ENCODE results near the gene ADGRL3.
"Not testable (repeated sequence)": the region's sequence is repeated elsewhere in the genome, so short reads cannot be mapped to it uniquely, and the experiment has no call there.

ADGRL3 gene

GRCh38 chr4:61727286-61727685, 527.2 kb downstream of the ADGRL3 start:
- WGBS, 2 experiments (ENCODE audit: insufficient coverage in 2 of 2): 80 to 83% methylated on average over 2 of the region's 2 CpGs
- H3K4me3 ChIP-seq (ENCODE audit: extremely low read depth, insufficient read depth, low read length, poor library complexity, severe bottlenecking): no peak overlapping the region
- no peaks in the 10 kb centered on the region for H3K9me3 ChIP-seq (ENCODE audit: control insufficient read depth, low read length)
- no peaks in the 10 kb centered on the region for H3K36me3 ChIP-seq (ENCODE audit: control insufficient read depth, insufficient read depth, low read length)
- H3K4me1 ChIP-seq (ENCODE audit: control insufficient read depth, insufficient read depth, low read length, poor library complexity, severe bottlenecking): no peaks in the 10 kb centered on the region
- no peak overlapping the region for H3K27ac ChIP-seq (ENCODE audit: low read depth, low read length, severe bottlenecking)

- H3K27ac ChIP-seq (ENCODE audit: low read depth, low read length, severe bottlenecking): no peak overlapping the region
- no CpG with 5 or more reads among the region's 2 CpGs for WGBS, 2 experiments (ENCODE audit: insufficient coverage in 2 of 2)
- H3K4me1 ChIP-seq (ENCODE audit: control insufficient read depth, insufficient read depth, low read length, poor library complexity, severe bottlenecking): no peaks in the 10 kb centered on the region
- peaks cover 7% of the 10 kb centered on the region for H3K36me3 ChIP-seq (ENCODE audit: control insufficient read depth, insufficient read depth, low read length)
- no peaks in the 10 kb centered on the region for H3K9me3 ChIP-seq (ENCODE audit: control insufficient read depth, low read length)
- no peak overlapping the region for H3K4me3 ChIP-seq (ENCODE audit: extremely low read depth, insufficient read depth, low read length, poor library complexity, severe bottlenecking)
These were observed 534.3 kb downstream of the ADGRL3 start for GRCh38 chr4:61734409-61734808.

GRCh38 chr4:61739887-61740286, 539.8 kb downstream of the ADGRL3 start:
- Histone ChIP-seq H3K4me3 (ENCODE audit: extremely low read depth, insufficient read depth, low read length, poor library complexity, severe bottlenecking) (no peak overlapping the region), H3K36me3 (ENCODE audit: control insufficient read depth, insufficient read depth, low read length) (no peaks in the 10 kb centered on the region), H3K27ac (ENCODE audit: low read depth, low read length, severe bottlenecking) (no peak overlapping the region), H3K9me3 (ENCODE audit: control insufficient read depth, low read length) (peaks cover 4% of the 10 kb centered on the region), H3K4me1 (ENCODE audit: control insufficient read depth, insufficient read depth, low read length, poor library complexity, severe bottlenecking) (no peaks in the 10 kb centered on the region)

GRCh38 chr4:61740886-61741285, 540.8 kb downstream of the ADGRL3 start:
- H3K4me1 ChIP-seq (ENCODE audit: control insufficient read depth, insufficient read depth, low read length, poor library complexity, severe bottlenecking): no peaks in the 10 kb centered on the region
- WGBS, 2 experiments (ENCODE audit: insufficient coverage in 2 of 2): 60% methylated on average over 1 of the region's 4 CpGs; no CpG with 5 or more reads in 1 of the 2 experiments
- H3K36me3 ChIP-seq (ENCODE audit: control insufficient read depth, insufficient read depth, low read length): no peaks in the 10 kb centered on the region
- H3K9me3 ChIP-seq (ENCODE audit: control insufficient read depth, low read length): peaks cover 4% of the 10 kb centered on the region
- no peak overlapping the region for H3K4me3 ChIP-seq (ENCODE audit: extremely low read depth, insufficient read depth, low read length, poor library complexity, severe bottlenecking)
- no peak overlapping the region for H3K27ac ChIP-seq (ENCODE audit: low read depth, low read length, severe bottlenecking)

- Histone ChIP-seq H3K27ac (ENCODE audit: low read depth, low read length, severe bottlenecking) (no peak overlapping the region), H3K9me3 (ENCODE audit: control insufficient read depth, low read length) (peaks cover 4% of the 10 kb centered on the region), H3K36me3 (ENCODE audit: control insufficient read depth, insufficient read depth, low read length) (no peaks in the 10 kb centered on the region), H3K4me1 (ENCODE audit: control insufficient read depth, insufficient read depth, low read length, poor library complexity, severe bottlenecking) (no peaks in the 10 kb centered on the region), H3K4me3 (ENCODE audit: extremely low read depth, insufficient read depth, low read length, poor library complexity, severe bottlenecking) (no peak overlapping the region)
- 86 to 100% methylated on average over 1 of the region's 4 CpGs for WGBS, 2 experiments (ENCODE audit: insufficient coverage in 2 of 2)
These were observed 541.4 kb downstream of the ADGRL3 start for GRCh38 chr4:61741327-61742096.

GRCh38 chr4:61750810-61751209, 550.7 kb downstream of the ADGRL3 start:
- Histone ChIP-seq H3K4me1 (ENCODE audit: control insufficient read depth, insufficient read depth, low read length, poor library complexity, severe bottlenecking) (no peaks in the 10 kb centered on the region), H3K9me3 (ENCODE audit: control insufficient read depth, low read length) (no peaks in the 10 kb centered on the region), H3K4me3 (ENCODE audit: extremely low read depth, insufficient read depth, low read length, poor library complexity, severe bottlenecking) (no peak overlapping the region), H3K36me3 (ENCODE audit: control insufficient read depth, insufficient read depth, low read length) (no peaks in the 10 kb centered on the region), H3K27ac (ENCODE audit: low read depth, low read length, severe bottlenecking) (no peak overlapping the region)
- 93 to 100% methylated on average over 3 to 5 of the region's 5 CpGs for WGBS, 2 experiments (ENCODE audit: insufficient coverage in 2 of 2)

- Histone ChIP-seq H3K9me3 (ENCODE audit: control insufficient read depth, low read length) (no peaks in the 10 kb centered on the region), H3K4me3 (ENCODE audit: extremely low read depth, insufficient read depth, low read length, poor library complexity, severe bottlenecking) (no peak overlapping the region), H3K4me1 (ENCODE audit: control insufficient read depth, insufficient read depth, low read length, poor library complexity, severe bottlenecking) (no peaks in the 10 kb centered on the region), H3K27ac (ENCODE audit: low read depth, low read length, severe bottlenecking) (no peak overlapping the region), H3K36me3 (ENCODE audit: control insufficient read depth, insufficient read depth, low read length) (no peaks in the 10 kb centered on the region)
- WGBS, 2 experiments (ENCODE audit: insufficient coverage in 2 of 2): 78% methylated on average over 1 of the region's 2 CpGs; no CpG with 5 or more reads in 1 of the 2 experiments
These were observed 552.5 kb downstream of the ADGRL3 start for GRCh38 chr4:61752617-61753016.

GRCh38 chr4:61753739-61754138, 553.6 kb downstream of the ADGRL3 start:
- WGBS, 2 experiments (ENCODE audit: insufficient coverage in 2 of 2): 94 to 100% methylated on average over 2 to 3 of the region's 3 CpGs
- no peaks in the 10 kb centered on the region for H3K36me3 ChIP-seq (ENCODE audit: control insufficient read depth, insufficient read depth, low read length)
- H3K9me3 ChIP-seq (ENCODE audit: control insufficient read depth, low read length): no peaks in the 10 kb centered on the region
- H3K4me1 ChIP-seq (ENCODE audit: control insufficient read depth, insufficient read depth, low read length, poor library complexity, severe bottlenecking): no peaks in the 10 kb centered on the region
- H3K4me3 ChIP-seq (ENCODE audit: extremely low read depth, insufficient read depth, low read length, poor library complexity, severe bottlenecking): no peak overlapping the region
- no peak overlapping the region for H3K27ac ChIP-seq (ENCODE audit: low read depth, low read length, severe bottlenecking)

GRCh38 chr4:61756937-61757336, 556.8 kb downstream of the ADGRL3 start:
- 98 to 100% methylated on average over 4 of the region's 5 CpGs for WGBS, 2 experiments (ENCODE audit: insufficient coverage in 2 of 2)
- not testable (repeated sequence) for H3K9me3 ChIP-seq (ENCODE audit: control insufficient read depth, low read length); H3K27ac ChIP-seq (ENCODE audit: low read depth, low read length, severe bottlenecking); H3K4me3 ChIP-seq (ENCODE audit: extremely low read depth, insufficient read depth, low read length, poor library complexity, severe bottlenecking); H3K36me3 ChIP-seq (ENCODE audit: control insufficient read depth, insufficient read depth, low read length); H3K4me1 ChIP-seq (ENCODE audit: control insufficient read depth, insufficient read depth, low read length, poor library complexity, severe bottlenecking)

- WGBS, 2 experiments (ENCODE audit: insufficient coverage in 2 of 2): no CpG with 5 or more reads among the region's 1 CpG
- H3K36me3 ChIP-seq (ENCODE audit: control insufficient read depth, insufficient read depth, low read length); H3K9me3 ChIP-seq (ENCODE audit: control insufficient read depth, low read length); H3K4me1 ChIP-seq (ENCODE audit: control insufficient read depth, insufficient read depth, low read length, poor library complexity, severe bottlenecking); H3K4me3 ChIP-seq (ENCODE audit: extremely low read depth, insufficient read depth, low read length, poor library complexity, severe bottlenecking); H3K27ac ChIP-seq (ENCODE audit: low read depth, low read length, severe bottlenecking): not testable (repeated sequence)
These were observed 557.9 kb downstream of the ADGRL3 start for GRCh38 chr4:61757983-61758382.

GRCh38 chr4:61758596-61758995, 558.5 kb downstream of the ADGRL3 start:
- H3K4me1 ChIP-seq (ENCODE audit: control insufficient read depth, insufficient read depth, low read length, poor library complexity, severe bottlenecking); H3K27ac ChIP-seq (ENCODE audit: low read depth, low read length, severe bottlenecking); H3K36me3 ChIP-seq (ENCODE audit: control insufficient read depth, insufficient read depth, low read length); H3K9me3 ChIP-seq (ENCODE audit: control insufficient read depth, low read length); H3K4me3 ChIP-seq (ENCODE audit: extremely low read depth, insufficient read depth, low read length, poor library complexity, severe bottlenecking): not testable (repeated sequence)
- WGBS, 2 experiments (ENCODE audit: insufficient coverage in 2 of 2): no CpG with 5 or more reads among the region's 1 CpG
